Stimulated activated CD8-positive, alpha-beta memory T cell treated with anti-CD3 and anti-CD28 coated beads, Interleukin-12 subunit alpha, Interleukin-12 subunit beta, amount 100 ng/mL, for 1 hour (primary cell): ENCODE results near the gene FER.
"Not testable (repeated sequence)": the region's sequence is repeated elsewhere in the genome, so short reads cannot be mapped to it uniquely, and the experiment has no call there.

Experiments used
- DNase-seq: peaks from one replicate; pipeline ENCODE4 v3.0.0-alpha.2; 2020; ENCODE audit warnings: low read depth

The FER gene

GRCh38 chr5:109121225-109121624 lies 373.5 kb downstream of the FER start:
- DNase-seq = no peak

GRCh38 chr5:109125755-109126429 lies 378.2 kb downstream of the FER start:
- no peak for DNase-seq

- DNase-seq = no peak
These were observed 378.8 kb downstream of the FER start for GRCh38 chr5:109126481-109126880.

GRCh38 chr5:109136906-109137305 lies 389.2 kb downstream of the FER start:
- DNase-seq = no peak

- no peak for DNase-seq
These were observed 393.8 kb downstream of the FER start for GRCh38 chr5:109141222-109142200.

GRCh38 chr5:109143031-109143430 lies 395.3 kb downstream of the FER start:
- DNase-seq = no peak

- no peak for DNase-seq
These were observed 397.4 kb downstream of the FER start for GRCh38 chr5:109145139-109145538.

- no peak for DNase-seq
These were observed 398.9 kb downstream of the FER start for GRCh38 chr5:109146591-109146990.

GRCh38 chr5:109152565-109152964 lies 404.9 kb downstream of the FER start:
- DNase-seq = no peak

- DNase-seq = no peak
These were observed 407.9 kb downstream of the FER start for GRCh38 chr5:109155625-109156024.

- no peak for DNase-seq
These were observed 409.2 kb downstream of the FER start for GRCh38 chr5:109156885-109157284.

GRCh38 chr5:109160468-109160867 lies 412.8 kb downstream of the FER start:
- no peak for DNase-seq

- DNase-seq = no peak
These were observed 414.4 kb downstream of the FER start for GRCh38 chr5:109161914-109162683.

- no peak for DNase-seq
These were observed 415.6 kb downstream of the FER start for GRCh38 chr5:109163336-109163735.

- DNase-seq = no peak
These were observed 416.3 kb downstream of the FER start for GRCh38 chr5:109164001-109164400.

- no peak for DNase-seq
These were observed 419.9 kb downstream of the FER start for GRCh38 chr5:109167586-109167985.

- no peak for DNase-seq
These were observed 420.5 kb downstream of the FER start for GRCh38 chr5:109168151-109168550.

- DNase-seq = no peak
These were observed 423.1 kb downstream of the FER start for GRCh38 chr5:109170629-109171350.

- not testable (repeated sequence) for DNase-seq
These were observed 423.9 kb downstream of the FER start for GRCh38 chr5:109171437-109172073.

- DNase-seq = no peak
These were observed 425.5 kb downstream of the FER start for GRCh38 chr5:109173036-109173794.

- DNase-seq = no peak
These were observed 429.5 kb downstream of the FER start for GRCh38 chr5:109177227-109177626.
